Measurements from ENCODE around the gene SLC1A2. TPM values are rescaled to one million over a fixed set of nuclear protein-coding genes. Genes with fewer than 3 reads are reported as not detected.

The SLC1A2 gene
- total RNA-seq, 1 experiment from 2014 or later = not detected

DNA sequence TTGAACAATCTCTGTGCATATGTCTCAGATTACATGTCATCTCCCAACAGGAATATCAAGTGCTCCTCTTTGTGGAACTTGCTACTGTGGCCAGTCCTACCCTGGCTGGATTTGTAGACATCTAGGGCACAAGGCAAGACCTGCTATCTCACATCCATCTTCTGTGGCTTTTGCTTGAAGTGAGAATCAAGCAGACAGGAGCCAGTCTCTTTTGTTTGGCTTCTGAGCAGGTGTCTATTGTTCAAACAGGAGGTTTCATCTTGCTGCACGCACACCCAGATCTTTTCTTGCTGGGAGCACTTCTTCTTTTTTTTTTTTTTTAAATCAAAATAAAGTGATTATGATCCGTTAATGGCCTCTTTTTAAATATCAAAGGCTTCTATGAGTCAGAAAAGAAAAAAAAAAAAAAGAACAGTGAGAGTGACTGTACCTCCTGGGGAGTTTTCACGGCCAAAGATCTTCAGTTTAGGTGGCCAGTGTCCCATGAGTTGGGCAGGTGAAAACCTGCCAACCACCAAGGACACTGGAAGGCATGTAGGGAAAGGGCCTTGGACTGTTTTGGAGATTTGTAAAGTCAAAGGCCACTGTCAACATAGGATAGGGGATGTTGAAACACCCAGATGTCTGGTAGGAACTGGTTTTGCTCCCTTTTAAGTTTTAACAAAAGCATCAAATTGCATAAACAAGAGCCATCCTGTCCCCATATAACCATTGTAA lies 202.2 kb downstream of the SLC1A2 start:
- Mint-ChIP-seq H3K36me3 (ENCODE audit: insufficient read depth, unreplicated experiment) (peaks cover 77% of the 10 kb centered on the region), H3K4me1 (ENCODE audit: insufficient read depth, unreplicated experiment) (peaks cover 27% of the 10 kb centered on the region), H3K27me3 (ENCODE audit: insufficient read depth, unreplicated experiment) (no peaks in the 10 kb centered on the region), H3K4me3 (ENCODE audit: unreplicated experiment) (no peak overlapping the region), H3K27ac (ENCODE audit: low read depth, unreplicated experiment) (no peak overlapping the region), H3K9me3 (ENCODE audit: unreplicated experiment) (no peaks in the 10 kb centered on the region)
- intact Hi-C loops (cut with micrococcal nuclease) = no loop called here
- TF ChIP-seq, protein P1, sequence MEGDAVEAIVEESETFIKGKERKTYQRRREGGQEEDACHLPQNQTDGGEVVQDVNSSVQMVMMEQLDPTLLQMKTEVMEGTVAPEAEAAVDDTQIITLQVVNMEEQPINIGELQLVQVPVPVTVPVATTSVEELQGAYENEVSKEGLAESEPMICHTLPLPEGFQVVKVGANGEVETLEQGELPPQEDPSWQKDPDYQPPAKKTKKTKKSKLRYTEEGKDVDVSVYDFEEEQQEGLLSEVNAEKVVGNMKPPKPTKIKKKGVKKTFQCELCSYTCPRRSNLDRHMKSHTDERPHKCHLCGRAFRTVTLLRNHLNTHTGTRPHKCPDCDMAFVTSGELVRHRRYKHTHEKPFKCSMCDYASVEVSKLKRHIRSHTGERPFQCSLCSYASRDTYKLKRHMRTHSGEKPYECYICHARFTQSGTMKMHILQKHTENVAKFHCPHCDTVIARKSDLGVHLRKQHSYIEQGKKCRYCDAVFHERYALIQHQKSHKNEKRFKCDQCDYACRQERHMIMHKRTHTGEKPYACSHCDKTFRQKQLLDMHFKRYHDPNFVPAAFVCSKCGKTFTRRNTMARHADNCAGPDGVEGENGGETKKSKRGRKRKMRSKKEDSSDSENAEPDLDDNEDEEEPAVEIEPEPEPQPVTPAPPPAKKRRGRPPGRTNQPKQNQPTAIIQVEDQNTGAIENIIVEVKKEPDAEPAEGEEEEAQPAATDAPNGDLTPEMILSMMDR (IDR thresholded peaks at IDR 0.05; ENCODE audit: unreplicated experiment) = no peak
- BruUV-seq (replicated peaks) = no TSS peak
- POLR2A ChIA-PET = interaction anchor here (0.7 to 0.9 kb wide), 2 partner anchors 26 to 200 kb away, joined by 3 read pairs; no protein-coding TSS in a partner anchor
- CTCF ChIA-PET = interaction anchor here (0.6 to 1.2 kb wide), 2 partner anchors 13 to 328 kb away, joined by 3 read pairs; no protein-coding TSS in a partner anchor
- DNase-seq (ENCODE audit: unreplicated experiment) = peak; percentile 13

DNA sequence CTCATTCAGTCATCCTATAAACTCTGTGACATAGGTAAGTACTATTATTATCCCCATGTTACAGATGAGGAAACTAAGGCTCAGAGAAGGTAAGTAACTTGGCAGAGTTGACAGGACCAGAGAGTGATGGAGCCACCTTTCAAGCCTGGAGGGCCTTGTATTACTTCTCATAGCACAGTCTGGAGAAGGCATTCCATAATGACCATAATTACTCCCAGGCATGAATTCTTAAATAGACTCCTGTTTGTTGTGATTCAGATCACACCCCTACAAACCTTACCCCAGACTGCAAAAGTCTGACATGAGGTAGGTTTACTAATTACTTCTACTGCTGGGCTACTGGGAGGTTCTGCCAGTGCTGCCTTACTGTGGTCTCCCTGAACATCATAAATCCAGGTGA lies 203.4 kb downstream of the SLC1A2 start:
- no peaks in the 10 kb centered on the region for H3K27me3 Mint-ChIP-seq (ENCODE audit: insufficient read depth, unreplicated experiment)
- peaks cover 27% of the 10 kb centered on the region for H3K4me1 Mint-ChIP-seq (ENCODE audit: insufficient read depth, unreplicated experiment)
- no peak overlapping the region for H3K27ac Mint-ChIP-seq (ENCODE audit: low read depth, unreplicated experiment)
- intact Hi-C loops (cut with micrococcal nuclease) = loop anchor here (2.0 kb wide), 1 partner anchor 77 kb away; the partner anchor contains the start of gene CD44
- ChIA-PET CTCF (no interaction called here), POLR2A (interaction anchor here (1.1 kb wide), 1 partner anchor 17 kb away, joined by 3 read pairs; no protein-coding TSS in a partner anchor)
- H3K9me3 Mint-ChIP-seq (ENCODE audit: unreplicated experiment) = no peaks in the 10 kb centered on the region
- no peak overlapping the region for H3K4me3 Mint-ChIP-seq (ENCODE audit: unreplicated experiment)
- no peak for DNase-seq (ENCODE audit: unreplicated experiment)
- TF ChIP-seq, protein P1 (IDR thresholded peaks at IDR 0.05; ENCODE audit: unreplicated experiment) = no peak
- BruUV-seq (replicated peaks) = no TSS peak
- peaks cover 69% of the 10 kb centered on the region for H3K36me3 Mint-ChIP-seq (ENCODE audit: insufficient read depth, unreplicated experiment)

DNA sequence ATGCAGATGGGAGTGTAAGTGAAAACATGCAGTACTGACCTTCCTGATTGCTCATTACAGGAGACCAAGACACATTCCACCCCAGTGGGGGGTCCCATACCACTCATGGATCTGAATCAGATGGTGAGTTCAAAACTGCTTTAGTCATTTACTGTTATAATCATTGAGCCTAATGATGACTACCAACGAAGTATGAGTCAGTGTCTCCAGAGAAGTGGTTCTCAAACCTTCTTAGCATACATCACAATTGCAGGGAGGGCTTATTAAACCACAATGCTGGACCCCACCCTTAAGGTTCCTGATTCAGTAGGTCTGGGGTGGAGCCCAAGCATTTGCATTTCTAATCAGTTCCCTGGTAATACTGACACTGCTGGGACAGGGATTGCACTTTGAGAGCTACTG lies 204.6 kb downstream of the SLC1A2 start:
- Mint-ChIP-seq H3K27ac (ENCODE audit: low read depth, unreplicated experiment) (peak overlapping the region; percentile 82), H3K27me3 (ENCODE audit: insufficient read depth, unreplicated experiment) (no peaks in the 10 kb centered on the region), H3K36me3 (ENCODE audit: insufficient read depth, unreplicated experiment) (peaks cover 69% of the 10 kb centered on the region), H3K9me3 (ENCODE audit: unreplicated experiment) (no peaks in the 10 kb centered on the region), H3K4me1 (ENCODE audit: insufficient read depth, unreplicated experiment) (peaks cover 27% of the 10 kb centered on the region), H3K4me3 (ENCODE audit: unreplicated experiment) (no peak overlapping the region)
- ChIA-PET POLR2A (interaction anchor here (1.1 kb wide), 2 partner anchors 9 to 15 kb away, joined by 3 to 4 read pairs; no protein-coding TSS in a partner anchor), CTCF (interaction anchor here (0.7 to 1.2 kb wide), 3 partner anchors 20 to 152 kb away, joined by 3 to 6 read pairs (median 4); no protein-coding TSS in a partner anchor)
- DNase-seq (ENCODE audit: unreplicated experiment) = peak; percentile 71
- no TSS peak for BruUV-seq (replicated peaks)
- intact Hi-C loops (cut with micrococcal nuclease) = loop anchor here (2.0 to 5.0 kb wide), 2 partner anchors 76 to 153 kb away; partner anchors contain the start of gene CD44
- TF ChIP-seq, protein P1 (IDR thresholded peaks at IDR 0.05; ENCODE audit: unreplicated experiment) = no peak

DNA sequence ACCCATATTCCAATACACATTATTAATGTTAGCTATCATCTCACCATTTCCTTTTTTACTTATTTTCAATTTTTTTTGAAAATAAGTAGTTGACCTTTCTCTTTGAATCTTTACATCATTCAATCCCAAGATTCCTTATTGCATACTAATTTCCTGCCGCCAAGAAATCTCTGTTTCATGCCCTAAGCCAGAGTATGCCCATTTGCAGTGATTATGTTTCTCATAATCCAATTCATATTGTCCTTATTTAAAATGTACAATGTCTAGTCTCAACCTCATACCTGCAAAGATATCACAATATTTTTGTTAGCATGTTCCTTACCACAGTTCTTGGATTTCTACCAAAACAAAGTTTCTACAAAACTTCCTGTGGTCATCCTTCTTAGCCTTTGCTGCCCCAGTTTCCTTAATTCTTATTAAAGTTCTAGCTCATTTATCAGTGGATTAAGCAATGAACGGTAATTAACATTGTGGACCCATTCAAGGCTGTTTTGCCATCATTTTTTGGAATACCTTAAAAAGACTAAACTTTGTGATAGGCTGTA lies 205.1 kb downstream of the SLC1A2 start:
- H3K27ac Mint-ChIP-seq (ENCODE audit: low read depth, unreplicated experiment) = peak overlapping the region; percentile 82
- no peak overlapping the region for H3K4me3 Mint-ChIP-seq (ENCODE audit: unreplicated experiment)
- peak; percentile 17 for DNase-seq (ENCODE audit: unreplicated experiment)
- POLR2A ChIA-PET = interaction anchor here (0.6 to 1.1 kb wide), 5 partner anchors 9 to 818 kb away, joined by 3 to 7 read pairs (median 4); no protein-coding TSS in a partner anchor
- BruUV-seq (replicated peaks) = no TSS peak
- no peaks in the 10 kb centered on the region for H3K9me3 Mint-ChIP-seq (ENCODE audit: unreplicated experiment)
- peaks cover 27% of the 10 kb centered on the region for H3K4me1 Mint-ChIP-seq (ENCODE audit: insufficient read depth, unreplicated experiment)
- CTCF ChIA-PET = interaction anchor here (0.6 to 1.2 kb wide), 5 partner anchors 20 to 153 kb away, joined by 3 to 6 read pairs (median 3); no protein-coding TSS in a partner anchor
- TF ChIP-seq, protein P1 (IDR thresholded peaks at IDR 0.05; ENCODE audit: unreplicated experiment) = no peak
- no peaks in the 10 kb centered on the region for H3K27me3 Mint-ChIP-seq (ENCODE audit: insufficient read depth, unreplicated experiment)
- H3K36me3 Mint-ChIP-seq (ENCODE audit: insufficient read depth, unreplicated experiment) = peaks cover 69% of the 10 kb centered on the region
- intact Hi-C loops (cut with micrococcal nuclease) = loop anchor here (2.0 to 5.0 kb wide), 2 partner anchors 75 to 153 kb away; partner anchors contain the start of gene CD44
